Endodermal cell (in vitro differentiated cells): Measurements from ENCODE around the gene SRRM4. TPM values are rescaled to one million over a fixed set of nuclear protein-coding genes. Genes with fewer than 3 reads are reported as not detected.

Source experiments
- DNase-seq: peaks from one replicate; pipeline ENCODE4 v3.0.0-alpha.2; 2017
- H3K27ac ChIP-seq: 2 replicates; pipeline ENCODE4 v1.5.1; 2013; ENCODE audit warnings: mild to moderate bottlenecking, low read depth, low read length, moderate library complexity
- H3K27me3 ChIP-seq: 2 replicates; pipeline ENCODE4 v1.6.1; 2013; ENCODE audit warnings: mild to moderate bottlenecking, low read length, moderate library complexity; ENCODE audit not compliant: insufficient read depth, control insufficient read depth, poor library complexity, severe bottlenecking
- H3K36me3 ChIP-seq: 2 replicates; pipeline ENCODE4 v1.7.0; 2013; ENCODE audit warnings: mild to moderate bottlenecking, low read length, moderate library complexity; ENCODE audit not compliant: control insufficient read depth, insufficient read depth
- H3K4me1 ChIP-seq: one replicate; pipeline ENCODE4 v1.7.0; 2013; ENCODE audit warnings: low read length; ENCODE audit not compliant: control insufficient read depth, insufficient read depth
- H3K4me3 ChIP-seq: 2 replicates; pipeline ENCODE4 v1.5.1; 2013; ENCODE audit warnings: mild to moderate bottlenecking, low read length, moderate library complexity
- H3K9ac ChIP-seq: 2 replicates; pipeline ENCODE4 v1.6.1; 2013; ENCODE audit warnings: mild to moderate bottlenecking, low read length, moderate library complexity; ENCODE audit not compliant: poor library complexity, severe bottlenecking; ENCODE audit errors: extremely low read depth
- H3K9me3 ChIP-seq: 2 replicates; pipeline ENCODE4 v1.6.1; 2013; ENCODE audit warnings: mild to moderate bottlenecking, low read length, moderate library complexity; ENCODE audit not compliant: control insufficient read depth
- H3K27ac Mint-ChIP-seq: 2 replicates; pipeline ENCODE4 v1.8.0; 2020; ENCODE audit warnings: mixed read lengths
- H3K27me3 Mint-ChIP-seq: 2 replicates; pipeline ENCODE4 v1.8.0; 2021; ENCODE audit warnings: mild to moderate bottlenecking, mixed read lengths; ENCODE audit not compliant: insufficient read depth
- H3K36me3 Mint-ChIP-seq: 2 replicates; pipeline ENCODE4 v1.8.0; 2020; ENCODE audit warnings: low read depth, mixed read lengths
- H3K4me1 Mint-ChIP-seq: 2 replicates; pipeline ENCODE4 v1.8.0; 2020; ENCODE audit warnings: mixed read lengths
- H3K4me3 Mint-ChIP-seq: 2 replicates; pipeline ENCODE4 v1.8.0; 2020; ENCODE audit warnings: mild to moderate bottlenecking, moderate library complexity, mixed read lengths
- H3K9me3 Mint-ChIP-seq: 2 replicates; pipeline ENCODE4 v1.8.0; 2020; ENCODE audit warnings: mild to moderate bottlenecking, mixed read lengths
- CTCF ChIP-seq: fragments of 200-600 bp; sonication (generic); conservative IDR thresholded peaks from 2 replicates; pipeline ENCODE4 v1.5.0; 2021; ENCODE audit warnings: antibody characterized with exemption, mild to moderate bottlenecking
- WGBS, 2 experiments: methylation state at CpG; one replicate each; pipeline versions ENCODE4 v1.1.5 to v1.1.7; 2013; ENCODE audit warnings: missing lambda C conversion rate in 2 of 2, mixed read lengths in 1 of 2; ENCODE audit not compliant: insufficient coverage in 1 of 2, insufficient read length in 1 of 2; 5-methylcytosine and 5-hydroxymethylcytosine counted together
- total RNA-seq, 2 donors: library from RNA; stranded (reverse); fragmentation: NEBNext Ultra II Directional in 1 of 2; extraction: Animal tissue kit (Norgen Biotek cat#: 25700) in 1 of 2; gene quantifications; 2 replicates in 1 of 2; 3 replicates in 1 of 2; pipeline ENCODE4 v1.2.1, GENCODE V29; 2021

The SRRM4 gene
- total RNA-seq, 2 donors from 2014 or later: 0.44 to 0.71 TPM

GRCh38 chr12:119050663-119051062 lies 69.3 kb downstream of the SRRM4 start:
- Histone ChIP-seq H3K4me3 (no peak overlapping the region), H3K9ac (no peak overlapping the region), H3K4me1 (no peaks in the 10 kb centered on the region), H3K36me3 (no peaks in the 10 kb centered on the region), H3K27me3 (peaks cover 18% of the 10 kb centered on the region), H3K27ac (no peak overlapping the region), H3K9me3 (no peaks in the 10 kb centered on the region)
- Mint-ChIP-seq H3K36me3 (no peaks in the 10 kb centered on the region), H3K9me3 (no peaks in the 10 kb centered on the region), H3K27ac (no peak overlapping the region), H3K4me1 (no peaks in the 10 kb centered on the region), H3K27me3 (peaks cover 27% of the 10 kb centered on the region), H3K4me3 (no peak overlapping the region)
- no peak for TF ChIP-seq CTCF
- no peak for DNase-seq

GRCh38 chr12:119051474-119051873 lies 70.1 kb downstream of the SRRM4 start:
- Histone ChIP-seq H3K4me3 (no peak overlapping the region), H3K27ac (no peak overlapping the region), H3K9ac (no peak overlapping the region), H3K27me3 (peaks cover 20% of the 10 kb centered on the region), H3K4me1 (no peaks in the 10 kb centered on the region), H3K9me3 (no peaks in the 10 kb centered on the region), H3K36me3 (no peaks in the 10 kb centered on the region)
- Mint-ChIP-seq H3K9me3 (no peaks in the 10 kb centered on the region), H3K27ac (no peak overlapping the region), H3K4me1 (no peaks in the 10 kb centered on the region), H3K36me3 (no peaks in the 10 kb centered on the region), H3K27me3 (peaks cover 34% of the 10 kb centered on the region), H3K4me3 (no peak overlapping the region)
- DNase-seq: no peak
- 83 to 94% methylated on average over 1 to 4 of the region's 4 CpGs for WGBS, 2 experiments
- no peak for TF ChIP-seq CTCF

- no peak overlapping the region for H3K4me3 Mint-ChIP-seq
Observed at GRCh38 chr12:119052001-119052400, 70.7 kb downstream of the SRRM4 start.

More at GRCh38 chr12:119052001-119052400, 70.7 kb downstream of the SRRM4 start:
- Histone ChIP-seq H3K27ac (no peak overlapping the region), H3K4me3 (no peak overlapping the region), H3K9me3 (no peaks in the 10 kb centered on the region), H3K4me1 (no peaks in the 10 kb centered on the region), H3K36me3 (no peaks in the 10 kb centered on the region), H3K9ac (no peak overlapping the region), H3K27me3 (peaks cover 20% of the 10 kb centered on the region)
- H3K9me3 Mint-ChIP-seq: no peaks in the 10 kb centered on the region
- DNase-seq: no peak
- TF ChIP-seq CTCF: no peak
- peaks cover 35% of the 10 kb centered on the region for H3K27me3 Mint-ChIP-seq
- no peaks in the 10 kb centered on the region for H3K4me1 Mint-ChIP-seq
- no peak overlapping the region for H3K27ac Mint-ChIP-seq
- no peaks in the 10 kb centered on the region for H3K36me3 Mint-ChIP-seq
- 88 to 93% methylated on average over 2 to 5 of the region's 5 CpGs for WGBS, 2 experiments
